Measurements from ENCODE around the gene MTM1. TPM values are rescaled to one million over a fixed set of nuclear protein-coding genes. Genes with fewer than 3 reads are reported as not detected.
A peak's percentile ranks its signal among the peaks of the same experiment; 100 is the strongest.

The MTM1 gene
- total and polyA plus RNA-seq, 2 donors (not counting 1 experiment from before 2014, with no cell fraction given), result 8.7 to 29.8 TPM

DNA sequence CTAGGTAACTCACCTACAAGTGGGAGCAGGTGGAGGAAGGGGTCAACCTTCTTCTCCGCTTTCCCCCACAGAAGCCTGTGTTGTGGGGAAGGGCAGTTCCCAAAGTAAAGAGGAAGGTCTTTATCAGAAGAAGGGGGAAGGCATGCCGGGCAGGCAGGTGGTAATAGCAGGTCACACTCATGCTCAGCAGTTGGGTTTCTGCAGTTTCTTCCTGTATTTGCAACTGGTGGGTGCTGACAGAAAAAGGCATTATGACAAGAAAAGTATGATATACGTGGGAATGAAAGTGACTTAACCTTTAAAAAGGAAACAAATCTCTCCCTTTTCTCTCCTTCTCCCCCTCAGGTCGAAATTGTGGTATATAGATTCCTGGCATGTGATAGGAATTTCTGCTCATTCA is 128.4 kb downstream of the MTM1 start:
- DNase-seq, result peak; percentile 57
- H3K4me3 Mint-ChIP-seq, result peak overlapping the region; percentile 69
- H3K9ac ChIP-seq (ENCODE audit: low read length), result no peak overlapping the region
- TF ChIP-seq EZH2 (IDR thresholded peaks at IDR 0.05; ENCODE audit: borderline replicate concordance, insufficient read depth, low read depth, low read length, poor library complexity, severe bottlenecking) (no peak), CTCF (IDR thresholded peaks at IDR 0.05) (no peak)
- H3K27me3 ChIP-seq (replicated peaks in 1 of 4; ENCODE audit: control extremely low read depth in 1 of 4, control insufficient read depth in 3 of 4, insufficient read depth in 4 of 4, low read length in 3 of 4), result no peaks in the 10 kb centered on the region
- H4K20me1 ChIP-seq (ENCODE audit: control insufficient read depth, insufficient read depth, low read length, poor library complexity, severe bottlenecking), result no peaks in the 10 kb centered on the region
- no peaks in the 10 kb centered on the region for H3K9me3 ChIP-seq (ENCODE audit: control extremely low read depth in 1 of 3, control insufficient read depth in 2 of 3, insufficient read depth in 1 of 3, low read length in 2 of 3)
- H3K27ac ChIP-seq (ENCODE audit: low read length in 2 of 2), result peak overlapping the region; percentile 87 to 89
- intact Hi-C loops (cut with micrococcal nuclease), result loop anchor here (2.0 to 5.0 kb wide), 4 partner anchors 14 to 335 kb away; partner anchors contain the start of gene MAMLD1
- WGBS (ENCODE audit: insufficient coverage), result 0% methylated on average over 1 of the region's 4 CpGs
- no peak for ATAC-seq (ENCODE audit: low read depth)
- peaks cover 0 to 26% of the 10 kb centered on the region in 2 experiments for H3K36me3 ChIP-seq (replicated peaks in 1 of 2; ENCODE audit: control extremely low read depth in 1 of 2, control insufficient read depth in 1 of 2, extremely low read depth in 1 of 2, insufficient read depth in 2 of 2, low read length in 1 of 2)
- H3K79me2 ChIP-seq (ENCODE audit: control insufficient read depth, insufficient read depth, low read length), result peaks cover 68% of the 10 kb centered on the region
- peak overlapping the region; percentile 94 for H3K27ac Mint-ChIP-seq
- no peaks in the 10 kb centered on the region for H3K9me3 Mint-ChIP-seq (ENCODE audit: insufficient read depth)
- H2AFZ ChIP-seq (ENCODE audit: insufficient read depth, low read depth, low read length, poor library complexity, severe bottlenecking), result no peak overlapping the region
- ChIA-PET CTCF (interaction anchor here (1.1 to 5.6 kb wide), 3 partner anchors 10 to 21 kb away, joined by 3 to 29 read pairs (median 6); no protein-coding TSS in a partner anchor), POLR2A (interaction anchor here (0.8 kb wide), 1 partner anchor 17 kb away, joined by 3 read pairs; no protein-coding TSS in a partner anchor)
- H3K4me3 ChIP-seq (ENCODE audit: control extremely low read depth in 1 of 5, extremely low read depth in 1 of 5, insufficient read depth in 1 of 5, low read depth in 2 of 5, low read length in 4 of 5), result peak overlapping the region in 1 of 5 experiments; percentile 15
- peaks cover 49 to 62% of the 10 kb centered on the region in 2 donors for H3K4me1 ChIP-seq (ENCODE audit: control insufficient read depth in 2 of 2, insufficient read depth in 2 of 2, low read length in 2 of 2)
- H3K4me2 ChIP-seq (replicated peaks; ENCODE audit: low read depth, low read length, poor library complexity, severe bottlenecking), result peak overlapping the region; percentile 83
- no peaks in the 10 kb centered on the region for H3K27me3 Mint-ChIP-seq
- H3K4me1 Mint-ChIP-seq, result peaks cover 62% of the 10 kb centered on the region

- no peaks in the 10 kb centered on the region for H3K27me3 Mint-ChIP-seq
- no peak for ATAC-seq (ENCODE audit: low read depth)
- Histone ChIP-seq H3K9me3 (ENCODE audit: control extremely low read depth in 1 of 3, control insufficient read depth in 2 of 3, insufficient read depth in 1 of 3, low read length in 2 of 3) (no peaks in the 10 kb centered on the region), H3K79me2 (ENCODE audit: control insufficient read depth, insufficient read depth, low read length) (peaks cover 76% of the 10 kb centered on the region), H3K4me2 (replicated peaks; ENCODE audit: low read depth, low read length, poor library complexity, severe bottlenecking) (peak overlapping the region; percentile 83), H2AFZ (ENCODE audit: insufficient read depth, low read depth, low read length, poor library complexity, severe bottlenecking) (no peak overlapping the region), H3K4me3 (ENCODE audit: control extremely low read depth in 1 of 5, extremely low read depth in 1 of 5, insufficient read depth in 1 of 5, low read depth in 2 of 5, low read length in 4 of 5) (no peak overlapping the region), H3K36me3 (replicated peaks in 1 of 2; ENCODE audit: control extremely low read depth in 1 of 2, control insufficient read depth in 1 of 2, extremely low read depth in 1 of 2, insufficient read depth in 2 of 2, low read length in 1 of 2) (peaks cover 0 to 31% of the 10 kb centered on the region in 2 experiments), H3K9ac (ENCODE audit: low read length) (no peak overlapping the region), H3K27ac (ENCODE audit: low read length in 2 of 2) (peak overlapping the region; percentile 87 to 89), H3K4me1 (ENCODE audit: control insufficient read depth in 2 of 2, insufficient read depth in 2 of 2, low read length in 2 of 2) (peaks cover 42 to 54% of the 10 kb centered on the region in 2 donors), H4K20me1 (ENCODE audit: control insufficient read depth, insufficient read depth, low read length, poor library complexity, severe bottlenecking) (no peaks in the 10 kb centered on the region), H3K27me3 (replicated peaks in 1 of 4; ENCODE audit: control extremely low read depth in 1 of 4, control insufficient read depth in 3 of 4, insufficient read depth in 4 of 4, low read length in 3 of 4) (no peaks in the 10 kb centered on the region)
- H3K27ac Mint-ChIP-seq, result peak overlapping the region; percentile 94
- H3K9me3 Mint-ChIP-seq (ENCODE audit: insufficient read depth), result no peaks in the 10 kb centered on the region
- peak overlapping the region; percentile 19 for H3K4me3 Mint-ChIP-seq
- intact Hi-C loops (cut with micrococcal nuclease), result loop anchor here (2.0 to 5.0 kb wide), 4 partner anchors 15 to 335 kb away; partner anchors contain the start of gene MAMLD1
- DNase-seq, result no peak
- TF ChIP-seq EZH2 (IDR thresholded peaks at IDR 0.05; ENCODE audit: borderline replicate concordance, insufficient read depth, low read depth, low read length, poor library complexity, severe bottlenecking) (no peak), CTCF (IDR thresholded peaks at IDR 0.05) (no peak)
- ChIA-PET POLR2A (interaction anchor here (0.6 kb wide), 2 partner anchors 38 to 706 kb away, joined by 3 to 5 read pairs; no protein-coding TSS in a partner anchor), CTCF (interaction anchor here (1.6 kb wide), 1 partner anchor 10 kb away, joined by 3 read pairs; no protein-coding TSS in a partner anchor)
- WGBS (ENCODE audit: insufficient coverage), result 48% methylated on average over 5 of the region's 7 CpGs
- peaks cover 54% of the 10 kb centered on the region for H3K4me1 Mint-ChIP-seq
Observed at GRCh38 chrX:150697641-150698040, 129.2 kb downstream of the MTM1 start.

Data from B cell (primary cell).